ENCODE data around the gene AOPEP. TPM values are rescaled to one million over a fixed set of nuclear protein-coding genes. Genes with fewer than 3 reads are reported as not detected.

The AOPEP gene
- total and polyA plus RNA-seq, 9 of the 15 experiments (the other 6 are each of a cell fraction or from before 2014, with no cell fraction given), result 4.5 to 19.3 (median 13.5) TPM

- intact Hi-C loops (cut with micrococcal nuclease) (no loop called here), in situ Hi-C loops (cut with MboI) (no loop called here)
- Histone ChIP-seq H3K4me2 (ENCODE audit: insufficient read depth, low read length) (no peak overlapping the region), H3K27me3 (ENCODE audit: control insufficient read depth in 2 of 2, insufficient read depth in 2 of 2, low read length in 2 of 2) (no peaks in the 10 kb centered on the region), H3K4me1 (replicated peaks in 1 of 2; ENCODE audit: control insufficient read depth in 2 of 2, insufficient read depth in 2 of 2, low read length in 2 of 2) (peaks cover 0 to 6% of the 10 kb centered on the region in 2 experiments; a peak in 1 of 5 replicates), H4K20me1 (replicated peaks; ENCODE audit: control insufficient read depth, insufficient read depth, low read length) (peaks cover 20% of the 10 kb centered on the region), H3K9me3 (replicated peaks; ENCODE audit: control insufficient read depth, insufficient read depth, low read depth, low read length) (no peaks in the 10 kb centered on the region), H3K36me3 (ENCODE audit: control insufficient read depth, insufficient read depth, low read length) (peaks cover 6% of the 10 kb centered on the region; the same call in 2 of the 3 replicates), H2AFZ (ENCODE audit: low read depth, low read length) (no peak overlapping the region), H3K9ac (ENCODE audit: insufficient read depth in 1 of 2, low read depth in 2 of 2, low read length in 2 of 2) (no peak overlapping the region), H3K79me2 (ENCODE audit: control insufficient read depth, insufficient read depth, low read length) (no peaks in the 10 kb centered on the region), H3K9me1 (ENCODE audit: control insufficient read depth, insufficient read depth, low read length) (no peaks in the 10 kb centered on the region), H3K4me3 (no peak overlapping the region), H3K27ac (ENCODE audit: extremely low read depth, low read depth, low read length) (no peak overlapping the region)
- POLR2A ChIA-PET, result no interaction called here
- ATAC-seq (no peak), FAIRE-seq (no peak), DNase-seq (ENCODE audit: extremely low read depth in 1 of 4, low spot score in 3 of 4) (no peak)
- no TSS peak for BruUV-seq (replicated peaks)
- CTCF ChIA-PET (ENCODE audit: low intra/inter-chr PET ratio), result no interaction called here
- 92% methylated on average over 1 of the region's 1 CpG for WGBS (ENCODE audit: insufficient coverage, low coverage, missing lambda C conversion rate)
- no peak for TF ChIP-seq HDAC1 (IDR thresholded peaks at IDR 0.05)
- TF ChIP-seq ZFX (CRISPR knock-in tag; IDR thresholded peaks at IDR 0.05), result no peak
- TF ChIP-seq RFX5 (IDR thresholded peaks at IDR 0.05; ENCODE audit: low read depth, low read length), result no peak
- TF ChIP-seq, protein P1, sequence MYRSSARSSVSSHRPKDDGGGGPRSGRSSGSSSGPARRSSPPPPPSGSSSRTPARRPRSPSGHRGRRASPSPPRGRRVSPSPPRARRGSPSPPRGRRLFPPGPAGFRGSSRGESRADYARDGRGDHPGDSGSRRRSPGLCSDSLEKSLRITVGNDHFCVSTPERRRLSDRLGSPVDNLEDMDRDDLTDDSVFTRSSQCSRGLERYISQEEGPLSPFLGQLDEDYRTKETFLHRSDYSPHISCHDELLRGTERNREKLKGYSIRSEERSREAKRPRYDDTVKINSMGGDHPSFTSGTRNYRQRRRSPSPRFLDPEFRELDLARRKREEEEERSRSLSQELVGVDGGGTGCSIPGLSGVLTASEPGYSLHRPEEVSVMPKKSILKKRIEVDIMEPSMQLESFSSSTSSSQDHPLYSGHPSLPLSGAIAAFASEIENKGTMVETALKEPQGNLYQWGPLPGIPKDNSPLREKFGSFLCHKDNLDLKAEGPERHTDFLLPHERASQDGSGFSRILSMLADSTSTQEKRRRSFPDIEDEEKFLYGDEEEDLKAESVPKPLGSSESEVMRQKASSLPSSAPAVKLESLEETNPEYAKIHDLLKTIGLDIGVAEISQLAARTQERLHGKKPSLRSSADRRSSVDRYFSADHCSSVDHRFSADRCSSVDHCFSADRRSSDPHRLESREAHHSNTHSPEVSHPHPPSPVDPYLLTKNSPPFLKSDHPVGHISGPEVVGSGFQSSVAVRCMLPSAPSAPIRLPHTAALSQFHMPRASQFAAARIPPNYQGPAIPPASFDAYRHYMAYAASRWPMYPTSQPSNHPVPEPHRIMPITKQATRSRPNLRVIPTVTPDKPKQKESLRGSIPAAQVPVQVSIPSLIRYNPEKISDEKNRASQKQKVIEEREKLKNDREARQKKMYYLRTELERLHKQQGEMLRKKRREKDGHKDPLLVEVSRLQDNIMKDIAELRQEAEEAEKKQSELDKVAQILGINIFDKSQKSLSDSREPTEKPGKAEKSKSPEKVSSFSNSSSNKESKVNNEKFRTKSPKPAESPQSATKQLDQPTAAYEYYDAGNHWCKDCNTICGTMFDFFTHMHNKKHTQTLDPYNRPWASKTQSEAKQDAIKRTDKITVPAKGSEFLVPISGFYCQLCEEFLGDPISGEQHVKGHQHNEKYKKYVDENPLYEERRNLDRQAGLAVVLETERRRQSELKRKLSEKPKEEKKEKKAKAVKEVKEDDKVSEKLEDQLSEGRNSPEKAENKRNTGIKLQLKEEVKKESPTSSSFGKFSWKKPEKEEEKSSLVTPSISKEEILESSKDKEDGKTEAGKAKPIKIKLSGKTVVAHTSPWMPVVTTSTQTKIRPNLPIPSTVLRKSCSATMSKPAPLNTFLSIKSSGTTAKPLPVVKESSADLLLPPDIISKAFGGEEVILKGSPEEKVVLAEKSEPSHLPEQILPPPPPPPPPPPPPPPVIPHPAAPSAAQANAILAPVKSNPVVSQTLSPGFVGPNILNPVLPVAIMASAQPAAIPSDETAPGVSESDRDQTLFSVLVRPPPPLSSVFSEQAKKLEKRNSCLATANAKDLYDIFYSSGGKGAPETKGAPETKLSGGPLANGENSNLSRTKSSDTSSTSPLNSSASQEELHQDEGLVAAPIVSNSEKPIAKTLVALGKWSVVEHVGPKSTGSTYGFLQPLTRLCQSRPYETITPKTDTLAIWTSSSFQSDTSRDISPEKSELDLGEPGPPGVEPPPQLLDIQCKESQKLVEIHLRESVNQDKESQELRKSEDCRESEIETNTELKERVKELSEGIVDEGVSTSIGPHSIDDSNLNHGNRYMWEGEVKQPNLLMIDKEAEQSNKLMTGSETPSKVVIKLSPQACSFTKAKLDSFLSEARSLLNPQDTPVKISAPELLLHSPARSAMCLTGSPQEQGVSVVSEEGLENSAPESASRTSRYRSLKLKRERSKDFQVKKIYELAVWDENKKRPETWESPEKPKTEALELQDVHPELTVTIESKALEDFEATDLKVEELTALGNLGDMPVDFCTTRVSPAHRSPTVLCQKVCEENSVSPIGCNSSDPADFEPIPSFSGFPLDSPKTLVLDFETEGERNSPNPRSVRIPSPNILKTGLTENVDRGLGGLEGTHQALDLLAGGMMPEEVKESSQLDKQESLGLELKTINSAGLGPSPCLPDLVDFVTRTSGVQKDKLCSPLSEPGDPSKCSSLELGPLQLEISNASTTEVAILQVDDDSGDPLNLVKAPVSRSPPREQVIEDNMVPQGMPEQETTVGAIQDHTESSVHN (IDR thresholded peaks at IDR 0.05; ENCODE audit: borderline replicate concordance in 1 of 2, low read depth in 1 of 2), result no peak
- TF ChIP-seq IRF9 (tag; IDR thresholded peaks at IDR 0.05), result no peak
- no peak for TF ChIP-seq MAFK (IDR thresholded peaks at IDR 0.05; ENCODE audit: low read length)
- TF ChIP-seq SRSF9 (IDR thresholded peaks at IDR 0.05; ENCODE audit: borderline replicate concordance, low read depth, low read length), result no peak
Observed at GRCh38 chr9:94758031-94758430, 31.5 kb downstream of the AOPEP start.

Data from K562 (cell line).